Activated T-cell treated with anti-CD3 and anti-CD28 coated beads for 48 hours (primary cell): ENCODE results near the gene SMG9.
"Not testable (repeated sequence)": the region's sequence is repeated elsewhere in the genome, so short reads cannot be mapped to it uniquely, and the experiment has no call there.

Source experiments
- DNase-seq: peaks from one replicate; pipeline ENCODE4 v3.0.0-alpha.2; 2020; ENCODE audit warnings: low read depth

SMG9 gene

GRCh38 chr19:43780706-43781525 lies 26.2 kb upstream of the SMG9 start, which contains the start of gene KCNN4:
Gene KCNN4, minus strand, starts transcription at chr19:43780973. Its CDS starts 112 bp downstream, at chr19:43780861.
- peak; percentile 74 for DNase-seq

GRCh38 chr19:43779820-43780219 lies 25.1 kb upstream of the SMG9 start:
- no peak for DNase-seq

- no peak for DNase-seq
Measured at GRCh38 chr19:43779147-43779819, 24.5 kb upstream of the SMG9 start.

- DNase-seq: no peak
Measured at GRCh38 chr19:43778651-43779050, 23.9 kb upstream of the SMG9 start.

- no peak for DNase-seq
Measured at GRCh38 chr19:43777163-43777695, 22.5 kb upstream of the SMG9 start.

GRCh38 chr19:43776286-43776685 lies 21.5 kb upstream of the SMG9 start:
- DNase-seq: peak; percentile 73

- no peak for DNase-seq
Measured at GRCh38 chr19:43775299-43775890, 20.6 kb upstream of the SMG9 start.

- DNase-seq: not testable (repeated sequence)
Measured at GRCh38 chr19:43774940-43775258, 20.1 kb upstream of the SMG9 start.

- DNase-seq: no peak
Measured at GRCh38 chr19:43774103-43774939, 19.6 kb upstream of the SMG9 start.

GRCh38 chr19:43773725-43774102 lies 19.0 kb upstream of the SMG9 start:
- DNase-seq: no peak

- no peak for DNase-seq
Measured at GRCh38 chr19:43769256-43769655, 14.5 kb upstream of the SMG9 start.

GRCh38 chr19:43768273-43769050 lies 13.7 kb upstream of the SMG9 start:
- no peak for DNase-seq

- DNase-seq: no peak
Measured at GRCh38 chr19:43767818-43768217, 13.1 kb upstream of the SMG9 start.

GRCh38 chr19:43767316-43767715 lies 12.6 kb upstream of the SMG9 start:
- no peak for DNase-seq

- DNase-seq: no peak
Measured at GRCh38 chr19:43766755-43767043, 11.9 kb upstream of the SMG9 start.

- DNase-seq: peak; percentile 82
Measured at GRCh38 chr19:43765109-43765876, 10.5 kb upstream of the SMG9 start.

GRCh38 chr19:43764684-43765083 lies 9.9 kb upstream of the SMG9 start:
- DNase-seq: not testable (repeated sequence)

- no peak for DNase-seq
Measured at GRCh38 chr19:43763473-43763939, 8.7 kb upstream of the SMG9 start.

GRCh38 chr19:43762814-43763213 lies 8.1 kb upstream of the SMG9 start:
- no peak for DNase-seq

- no peak for DNase-seq
Measured at GRCh38 chr19:43760941-43761340, 6.2 kb upstream of the SMG9 start.

- DNase-seq: no peak
Measured at GRCh38 chr19:43759515-43759914, 4.8 kb upstream of the SMG9 start.
